Upper lobe of left lung (tissue), 4 donors: ENCODE measurements around the gene ADAMTS7.
"Not testable (repeated sequence)": the region's sequence is repeated elsewhere in the genome, so short reads cannot be mapped to it uniquely, and the experiment has no call there.

Experiments used
- CTCF ChIP-seq, 6 experiments: fragments of 450-650 bp in 4 of 6; fragments of 200-600 bp in 2 of 6; sonication (generic) in 2 of 6; IDR thresholded peaks; one replicate each; pipeline ENCODE4 v1.5.1; 2016 to 2019; ENCODE audit warnings: antibody characterized with exemption in 6 of 6
- POLR2AphosphoS5 ChIP-seq, 2 donors: sonication (generic); formaldehyde crosslinking; IDR thresholded peaks; one replicate each; pipeline ENCODE4 v1.5.1; 2017; ENCODE audit warnings: antibody characterized with exemption in 2 of 2

GRCh38 chr15:78736286-78736685 lies 75.0 kb downstream of the ADAMTS7 start:
- TF ChIP-seq CTCF, POLR2AphosphoS5 (IDR thresholded peaks at IDR 0.05): not testable (repeated sequence)
